Activated T-helper 2 cell treated with anti-CD3 and anti-CD28 coated beads, Interferon-gamma antibody, Interleukin-2, Interleukin-4, amounts not matched to agents 10 μg/mL and 5 μg/mL and 100 μg/mL, durations not matched to agents 14 hours and 24 hours and 36 hours (primary cell): Measurements from ENCODE around the gene NFIX. TPM values are rescaled to one million over a fixed set of nuclear protein-coding genes. Genes with fewer than 3 reads are reported as not detected.

Experiments used
- DNase-seq: peaks from one replicate; pipeline ENCODE4 v3.0.0; 2021; ENCODE audit warnings: low spot score
- H3K27ac Mint-ChIP-seq: one replicate; pipeline ENCODE4 v1.8.0; 2021; ENCODE audit warnings: mixed read lengths
- H3K27me3 Mint-ChIP-seq: one replicate; pipeline ENCODE4 v1.8.0; 2021; ENCODE audit warnings: low read depth, mixed read lengths
- H3K36me3 Mint-ChIP-seq: one replicate; pipeline ENCODE4 v1.8.0; 2021; ENCODE audit warnings: low read depth, mixed read lengths
- H3K4me1 Mint-ChIP-seq: one replicate; pipeline ENCODE4 v1.8.0; 2021; ENCODE audit warnings: low read depth, mixed read lengths
- H3K4me3 Mint-ChIP-seq: one replicate; pipeline ENCODE4 v1.8.0; 2021; ENCODE audit warnings: low read depth, mild to moderate bottlenecking, moderate library complexity, mixed read lengths
- H3K9me3 Mint-ChIP-seq: one replicate; pipeline ENCODE4 v1.8.0; 2021; ENCODE audit warnings: mixed read lengths
- intact Hi-C: fragments of 100-400 bp; cut with micrococcal nuclease; formaldehyde crosslinking; loops from one replicate; pipeline ENCODE4 v1.15.1; 2023
- total RNA-seq: library from RNA; stranded (reverse); gene quantifications from 2 replicates; pipeline ENCODE4 v1.2.3, GENCODE V29; 2022

NFIX gene
- total RNA-seq, 1 donor from 2014 or later, result 2.7 TPM

- Mint-ChIP-seq H3K9me3 (no peaks in the 10 kb centered on the region), H3K4me3 (no peak overlapping the region), H3K4me1 (no peaks in the 10 kb centered on the region), H3K27ac (no peak overlapping the region), H3K27me3 (no peaks in the 10 kb centered on the region), H3K36me3 (no peaks in the 10 kb centered on the region)
- intact Hi-C loops, result no loop called here
- DNase-seq, result no peak
These were observed 76.3 kb downstream of the NFIX start for GRCh38 chr19:13071444-13072187.

- DNase-seq, result no peak
- Mint-ChIP-seq H3K4me3 (no peak overlapping the region), H3K36me3 (no peaks in the 10 kb centered on the region), H3K4me1 (no peaks in the 10 kb centered on the region), H3K27ac (no peak overlapping the region), H3K27me3 (no peaks in the 10 kb centered on the region), H3K9me3 (no peaks in the 10 kb centered on the region)
- intact Hi-C loops, result no loop called here
These were observed 77.1 kb downstream of the NFIX start for GRCh38 chr19:13072188-13072908.

- no peak overlapping the region for H3K27ac Mint-ChIP-seq
- intact Hi-C loops, result no loop called here
- no peak overlapping the region for H3K4me3 Mint-ChIP-seq
- no peaks in the 10 kb centered on the region for H3K36me3 Mint-ChIP-seq
- DNase-seq, result no peak
- H3K27me3 Mint-ChIP-seq, result no peaks in the 10 kb centered on the region
- no peaks in the 10 kb centered on the region for H3K9me3 Mint-ChIP-seq
- H3K4me1 Mint-ChIP-seq, result no peaks in the 10 kb centered on the region
These were observed 78.0 kb downstream of the NFIX start for GRCh38 chr19:13073263-13073662.

GRCh38 chr19:13074378-13074777 lies 79.1 kb downstream of the NFIX start:
- no peak overlapping the region for H3K27ac Mint-ChIP-seq
- H3K4me3 Mint-ChIP-seq, result no peak overlapping the region
- no peaks in the 10 kb centered on the region for H3K36me3 Mint-ChIP-seq
- no peaks in the 10 kb centered on the region for H3K27me3 Mint-ChIP-seq
- no peak for DNase-seq
- H3K9me3 Mint-ChIP-seq, result no peaks in the 10 kb centered on the region
- intact Hi-C loops, result no loop called here
- no peaks in the 10 kb centered on the region for H3K4me1 Mint-ChIP-seq

- H3K9me3 Mint-ChIP-seq, result no peaks in the 10 kb centered on the region
- intact Hi-C loops, result no loop called here
- no peak overlapping the region for H3K27ac Mint-ChIP-seq
- H3K36me3 Mint-ChIP-seq, result no peaks in the 10 kb centered on the region
- H3K4me1 Mint-ChIP-seq, result no peaks in the 10 kb centered on the region
- no peak overlapping the region for H3K4me3 Mint-ChIP-seq
- no peak for DNase-seq
- H3K27me3 Mint-ChIP-seq, result no peaks in the 10 kb centered on the region
These were observed 81.0 kb downstream of the NFIX start for GRCh38 chr19:13076320-13076719.

DNA sequence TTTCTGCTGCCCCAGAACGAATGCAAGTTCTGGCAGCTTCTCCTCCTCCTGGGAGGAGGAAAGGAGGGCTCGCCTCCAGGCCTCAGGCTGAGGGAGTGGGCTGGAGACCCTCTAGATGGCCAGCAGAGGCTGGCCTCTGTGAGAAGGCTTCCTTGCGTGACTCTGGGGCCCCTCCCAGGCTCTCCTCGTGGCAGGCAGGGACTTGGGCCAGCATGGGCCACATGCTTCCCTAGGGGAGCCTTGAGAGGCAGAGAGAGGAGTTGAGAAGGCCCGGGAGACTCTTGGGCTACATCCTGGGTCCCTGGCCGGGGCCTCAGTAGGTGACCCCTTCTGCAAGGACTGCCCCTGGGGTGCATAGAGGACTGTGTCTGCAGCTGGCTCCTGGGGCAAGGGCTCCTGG lies 81.5 kb downstream of the NFIX start:
- DNase-seq, result no peak
- Mint-ChIP-seq H3K4me1 (no peaks in the 10 kb centered on the region), H3K4me3 (no peak overlapping the region), H3K9me3 (no peaks in the 10 kb centered on the region), H3K27ac (no peak overlapping the region), H3K27me3 (no peaks in the 10 kb centered on the region), H3K36me3 (no peaks in the 10 kb centered on the region)
- intact Hi-C loops, result no loop called here

GRCh38 chr19:13077240-13077639 lies 82.0 kb downstream of the NFIX start:
- Mint-ChIP-seq H3K27ac (no peak overlapping the region), H3K4me3 (no peak overlapping the region), H3K9me3 (no peaks in the 10 kb centered on the region), H3K4me1 (no peaks in the 10 kb centered on the region), H3K27me3 (no peaks in the 10 kb centered on the region), H3K36me3 (no peaks in the 10 kb centered on the region)
- DNase-seq, result no peak
- intact Hi-C loops, result no loop called here

DNA sequence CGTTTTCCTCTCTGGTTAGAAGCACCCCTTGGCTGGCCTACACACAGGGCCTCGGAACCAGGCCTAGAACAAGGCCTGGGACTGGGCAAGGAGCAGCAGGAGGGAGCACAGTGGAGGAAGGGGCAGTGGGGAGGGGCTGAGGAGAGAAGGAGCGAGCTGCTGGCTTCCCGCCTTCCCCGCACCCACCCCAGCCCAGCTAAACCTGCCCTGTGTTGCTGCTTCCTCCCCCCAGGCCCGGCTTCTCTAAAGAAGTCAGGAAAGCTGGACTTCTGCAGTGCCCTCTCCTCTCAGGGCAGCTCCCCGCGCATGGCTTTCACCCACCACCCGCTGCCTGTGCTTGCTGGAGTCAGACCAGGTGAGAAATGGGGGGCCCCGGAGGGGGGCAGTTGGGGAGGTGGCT lies 83.1 kb downstream of the NFIX start:
- intact Hi-C loops, result no loop called here

DNA sequence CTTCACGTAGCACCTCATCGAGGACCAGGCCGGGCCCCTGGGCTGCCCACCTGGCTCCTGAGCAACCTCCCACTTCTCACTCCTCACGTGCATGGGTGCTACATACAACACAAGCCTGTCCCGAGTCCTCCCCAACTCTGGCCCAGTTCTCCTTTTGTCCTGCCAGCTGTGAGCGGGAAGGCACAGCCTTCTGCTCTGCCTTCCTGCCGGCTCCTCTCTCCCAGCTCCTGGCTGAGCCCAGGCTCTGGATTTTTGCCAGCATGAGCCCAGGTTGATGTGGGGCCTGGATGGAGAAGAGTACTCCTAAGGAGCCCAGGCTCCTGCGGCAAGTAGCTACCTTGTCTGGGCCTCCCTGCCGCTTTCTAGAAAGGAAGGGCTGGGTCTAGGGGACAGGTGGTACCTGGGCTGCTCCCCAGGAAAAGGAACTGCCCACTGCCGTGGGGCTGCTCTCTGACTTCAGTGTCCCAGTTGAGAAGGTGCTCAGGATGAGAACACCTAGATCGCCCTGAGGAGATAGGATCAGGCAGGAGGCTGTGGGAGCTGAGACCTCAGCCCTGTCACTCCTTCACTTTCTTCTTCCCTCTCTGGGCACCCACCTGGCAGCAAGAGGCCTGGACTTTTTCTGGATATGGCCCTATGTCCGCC lies 83.7 kb downstream of the NFIX start:
- no peak overlapping the region for H3K27ac Mint-ChIP-seq
- H3K4me3 Mint-ChIP-seq, result no peak overlapping the region
- intact Hi-C loops, result no loop called here
- no peaks in the 10 kb centered on the region for H3K9me3 Mint-ChIP-seq
- H3K36me3 Mint-ChIP-seq, result no peaks in the 10 kb centered on the region
- no peaks in the 10 kb centered on the region for H3K27me3 Mint-ChIP-seq
- DNase-seq, result no peak
- no peaks in the 10 kb centered on the region for H3K4me1 Mint-ChIP-seq

More for the DNA sequence above, 83.1 kb downstream of the NFIX start:
- no peak overlapping the region for H3K4me3 Mint-ChIP-seq
- H3K9me3 Mint-ChIP-seq, result no peaks in the 10 kb centered on the region
- H3K4me1 Mint-ChIP-seq, result no peaks in the 10 kb centered on the region
- no peak for DNase-seq
- no peaks in the 10 kb centered on the region for H3K36me3 Mint-ChIP-seq
- H3K27me3 Mint-ChIP-seq, result no peaks in the 10 kb centered on the region
- no peak overlapping the region for H3K27ac Mint-ChIP-seq

GRCh38 chr19:13079542-13079986 lies 84.3 kb downstream of the NFIX start:
- H3K27me3 Mint-ChIP-seq, result no peaks in the 10 kb centered on the region
- H3K27ac Mint-ChIP-seq, result no peak overlapping the region
- no peak overlapping the region for H3K4me3 Mint-ChIP-seq
- H3K36me3 Mint-ChIP-seq, result no peaks in the 10 kb centered on the region
- intact Hi-C loops, result no loop called here
- H3K9me3 Mint-ChIP-seq, result no peaks in the 10 kb centered on the region
- H3K4me1 Mint-ChIP-seq, result no peaks in the 10 kb centered on the region
- no peak for DNase-seq

- Mint-ChIP-seq H3K27ac (no peak overlapping the region), H3K9me3 (no peaks in the 10 kb centered on the region), H3K36me3 (no peaks in the 10 kb centered on the region), H3K4me1 (no peaks in the 10 kb centered on the region), H3K4me3 (no peak overlapping the region), H3K27me3 (peaks cover 2% of the 10 kb centered on the region)
- intact Hi-C loops, result no loop called here
- no peak for DNase-seq
These were observed 87.1 kb downstream of the NFIX start for GRCh38 chr19:13082192-13083007.

- Mint-ChIP-seq H3K27me3 (peaks cover 2% of the 10 kb centered on the region), H3K36me3 (no peaks in the 10 kb centered on the region), H3K9me3 (no peaks in the 10 kb centered on the region), H3K27ac (no peak overlapping the region), H3K4me1 (no peaks in the 10 kb centered on the region), H3K4me3 (no peak overlapping the region)
- DNase-seq, result no peak
- intact Hi-C loops, result no loop called here
These were observed 87.7 kb downstream of the NFIX start for GRCh38 chr19:13083008-13083404.
